HG02571 (cell line): ENCODE measurements around the gene SUSD6.
"Not testable (repeated sequence)": the region's sequence is repeated elsewhere in the genome, so short reads cannot be mapped to it uniquely, and the experiment has no call there.

Source experiments
- ATAC-seq: cut with Tn5 transposase; IDR thresholded peaks from one replicate; pipeline ENCODE4 v1.9.1; 2021; ENCODE audit warnings: mild to moderate bottlenecking, moderate library complexity; ENCODE audit not compliant: unreplicated experiment

Gene SUSD6

GRCh38 chr14:69587389-69587788 is 24.0 kb upstream of the SUSD6 start:
- ATAC-seq = no peak

GRCh38 chr14:69591317-69591716 is 20.1 kb upstream of the SUSD6 start:
- ATAC-seq = no peak

- no peak for ATAC-seq
Observed at GRCh38 chr14:69593018-69593677, 18.2 kb upstream of the SUSD6 start.

GRCh38 chr14:69594846-69595245 is 16.6 kb upstream of the SUSD6 start:
- ATAC-seq = no peak

- no peak for ATAC-seq
Observed at GRCh38 chr14:69595336-69595735, 16.1 kb upstream of the SUSD6 start.

- ATAC-seq = not testable (repeated sequence)
Observed at GRCh38 chr14:69599431-69599830, 12.0 kb upstream of the SUSD6 start.

- no peak for ATAC-seq
Observed at GRCh38 chr14:69600304-69600891, 11.0 kb upstream of the SUSD6 start.

- ATAC-seq = no peak
Observed at GRCh38 chr14:69605738-69606137, 5.7 kb upstream of the SUSD6 start.

GRCh38 chr14:69606258-69607184 is 4.9 kb upstream of the SUSD6 start:
- no peak for ATAC-seq

- no peak for ATAC-seq
Observed at GRCh38 chr14:69610020-69610873, 1.1 kb upstream of the SUSD6 start.

- ATAC-seq = no peak
Observed at GRCh38 chr14:69610874-69611171, 573 bp upstream of the SUSD6 start.

GRCh38 chr14:69612014-69612782 is 802 bp downstream of the SUSD6 start:
- peak; percentile 12 for ATAC-seq

GRCh38 chr14:69612783-69613130 is 1.4 kb downstream of the SUSD6 start:
- ATAC-seq = no peak

GRCh38 chr14:69613312-69614073 is 2.1 kb downstream of the SUSD6 start:
- ATAC-seq = no peak

- no peak for ATAC-seq
Observed at GRCh38 chr14:69614592-69614991, 3.2 kb downstream of the SUSD6 start.

GRCh38 chr14:69615121-69615495 is 3.7 kb downstream of the SUSD6 start:
- ATAC-seq = peak; percentile 1

- peak; percentile 45 for ATAC-seq
Observed at GRCh38 chr14:69615496-69616407, 4.4 kb downstream of the SUSD6 start.

GRCh38 chr14:69616408-69616773 is 5.0 kb downstream of the SUSD6 start:
- no peak for ATAC-seq

GRCh38 chr14:69617796-69618195 is 6.4 kb downstream of the SUSD6 start:
- ATAC-seq = no peak
